GM18907 (cell line): ENCODE results near the gene GHRH.

Experiments used
- ATAC-seq: cut with Tn5 transposase; IDR thresholded peaks from one replicate; pipeline ENCODE4 v1.9.1; 2021; ENCODE audit warnings: mild to moderate bottlenecking, moderate library complexity; ENCODE audit not compliant: unreplicated experiment

GHRH gene

DNA sequence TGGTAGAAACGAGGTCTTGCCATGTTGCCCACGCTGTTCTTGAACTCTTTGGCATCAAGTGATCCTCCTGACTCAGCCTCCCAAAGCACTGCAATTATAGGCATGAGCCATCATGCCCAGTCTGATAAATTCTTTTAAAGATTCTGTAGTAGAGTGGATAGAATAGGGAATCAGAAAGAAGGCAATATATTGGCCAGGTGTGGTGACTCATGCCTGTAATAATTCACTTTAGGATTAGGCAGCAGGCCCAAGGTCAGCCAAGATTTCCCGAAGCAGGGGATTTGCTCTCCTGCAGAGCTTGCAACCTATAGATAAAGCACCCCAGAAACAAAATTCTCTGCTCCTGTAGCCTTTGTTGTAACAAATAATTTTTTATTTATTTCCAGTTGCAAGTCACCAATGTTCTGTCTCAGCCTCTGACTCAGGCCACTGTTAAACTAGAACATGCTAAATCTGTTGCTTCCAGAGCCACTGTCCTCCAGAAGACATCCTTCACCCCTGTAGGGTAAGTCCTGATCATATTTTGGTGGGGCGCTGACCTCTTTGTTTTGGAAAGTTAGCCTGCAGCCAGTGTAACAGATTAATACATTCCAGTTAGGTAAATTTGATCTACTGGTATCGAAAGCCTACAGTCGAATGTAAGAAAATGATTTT, 51.8 kb downstream of the GHRH start:
- ATAC-seq, result no peak

DNA sequence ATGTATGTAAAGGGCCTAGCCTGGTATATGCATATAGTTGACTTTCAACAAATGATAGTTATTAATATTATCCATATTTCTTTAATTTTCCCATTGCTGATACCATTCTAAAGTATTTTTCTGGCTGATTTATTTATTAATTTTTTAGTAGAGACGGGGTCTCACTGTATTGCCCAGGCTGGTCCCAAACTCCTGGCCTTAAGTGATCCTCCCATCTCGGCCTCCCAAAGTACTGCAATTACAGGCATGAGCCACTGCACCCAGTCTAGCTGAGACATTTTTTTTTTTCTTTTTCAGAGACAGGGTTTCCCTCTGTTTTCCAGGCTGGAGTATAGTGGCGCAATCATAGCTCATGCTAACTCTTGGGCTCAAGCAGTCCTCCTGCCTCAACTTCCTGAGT, 52.4 kb downstream of the GHRH start:
- no peak for ATAC-seq

DNA sequence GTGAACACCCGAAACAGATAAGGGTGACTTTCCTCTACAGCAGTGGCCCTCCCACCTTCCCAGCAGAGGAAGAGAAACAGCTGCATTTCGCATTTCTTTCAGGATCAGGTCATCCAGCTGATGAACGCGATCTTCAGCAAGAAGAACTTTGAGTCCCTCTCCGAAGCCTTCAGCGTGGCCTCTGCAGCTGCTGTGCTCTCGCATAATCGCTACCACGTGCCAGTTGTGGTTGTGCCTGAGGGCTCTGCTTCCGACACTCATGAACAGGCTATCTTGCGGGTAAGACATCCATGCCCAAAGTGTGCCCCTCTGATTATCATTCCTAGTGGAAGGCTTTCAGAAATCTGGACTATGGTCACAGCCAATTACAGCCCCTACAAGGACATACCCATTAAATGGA, 54.4 kb downstream of the GHRH start:
- ATAC-seq, result no peak

DNA sequence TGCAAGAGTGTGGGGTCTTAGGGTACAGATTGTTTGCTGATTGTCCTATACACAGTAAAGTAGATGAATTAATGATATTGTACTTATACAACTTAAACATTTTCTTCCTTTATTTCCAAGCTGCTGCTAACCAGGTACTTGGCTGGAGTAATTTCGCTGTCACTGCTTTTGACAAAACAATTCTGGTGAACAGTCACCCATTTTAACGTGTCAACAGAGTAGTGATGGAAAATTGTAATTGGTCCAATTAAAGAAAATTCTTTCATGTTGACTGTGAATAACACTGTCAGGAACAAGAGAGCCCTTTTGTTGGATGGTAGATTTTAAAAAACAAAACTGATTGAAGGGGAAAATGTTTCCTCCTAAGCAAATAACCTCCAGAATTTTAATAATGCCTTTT, 55.8 kb downstream of the GHRH start:
- ATAC-seq, result no peak

DNA sequence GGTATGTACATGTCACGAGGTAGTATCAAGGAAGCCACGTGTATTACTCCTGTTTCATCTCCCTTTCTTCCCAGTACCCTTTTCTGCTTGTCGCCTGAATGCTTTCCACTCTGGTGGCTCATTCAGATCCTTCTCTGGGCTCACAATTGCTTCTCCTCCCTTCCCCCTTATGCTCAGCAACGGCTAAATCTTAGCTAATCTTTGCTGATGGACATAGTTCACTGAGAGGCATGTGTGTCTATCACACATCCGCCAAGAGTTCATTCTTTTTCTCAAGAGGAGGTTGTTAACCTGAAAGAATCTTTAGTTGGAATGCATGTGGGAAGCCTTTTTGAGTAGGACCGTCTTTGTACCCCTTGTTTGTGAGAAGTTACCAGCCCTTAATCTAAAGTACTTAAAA, 56.5 kb downstream of the GHRH start:
- ATAC-seq, result no peak

DNA sequence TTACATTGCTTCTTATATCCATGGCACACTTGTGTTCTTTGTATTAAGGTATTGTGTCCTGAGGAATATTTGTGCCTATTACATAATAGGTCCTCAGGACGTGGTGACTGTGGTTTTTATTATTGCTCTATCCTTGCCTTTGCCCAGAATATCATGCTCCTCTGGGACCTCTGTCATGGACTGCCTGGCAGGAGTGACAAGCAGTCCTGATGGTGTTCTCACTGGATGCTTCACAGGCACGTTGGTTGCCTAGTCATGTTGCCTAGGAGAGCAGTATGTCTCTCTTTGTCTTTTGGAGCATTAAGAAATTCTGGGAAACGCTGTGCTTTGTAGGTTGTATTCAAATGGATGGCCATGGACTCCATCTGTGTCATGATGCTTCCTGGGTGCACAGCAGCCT, 57.6 kb downstream of the GHRH start:
- ATAC-seq, result no peak

DNA sequence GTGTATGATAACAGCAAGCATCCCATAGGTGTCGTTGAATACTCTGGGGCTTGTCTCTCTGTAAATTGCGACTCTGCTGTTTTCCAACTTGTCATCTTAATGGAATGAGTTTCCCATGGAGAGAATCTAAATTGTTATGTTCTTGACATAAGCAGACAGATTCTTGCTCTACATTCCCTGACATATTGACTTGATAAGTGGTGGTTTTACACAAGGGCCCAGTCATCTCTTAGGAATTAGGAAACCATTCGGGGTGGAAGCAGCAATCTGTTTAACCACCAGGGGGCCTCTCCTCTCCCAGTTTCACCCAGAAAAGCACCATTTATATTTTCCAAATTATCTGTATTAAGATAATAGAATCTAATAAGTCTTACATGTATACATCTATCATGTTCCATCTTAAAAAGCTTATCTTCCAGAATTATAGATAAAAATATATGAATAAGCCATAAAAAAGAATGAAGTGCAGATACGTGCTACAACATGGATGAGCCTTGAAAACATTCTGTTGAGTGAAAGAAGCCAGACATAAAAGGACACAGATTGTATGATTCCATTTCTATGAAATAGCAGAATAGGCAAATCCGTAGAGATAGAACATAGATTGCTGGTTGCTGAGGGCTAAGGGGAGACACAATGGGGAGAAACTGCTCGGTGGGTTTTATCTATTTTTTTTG, 59.2 kb downstream of the GHRH start:
- ATAC-seq, result no peak

DNA sequence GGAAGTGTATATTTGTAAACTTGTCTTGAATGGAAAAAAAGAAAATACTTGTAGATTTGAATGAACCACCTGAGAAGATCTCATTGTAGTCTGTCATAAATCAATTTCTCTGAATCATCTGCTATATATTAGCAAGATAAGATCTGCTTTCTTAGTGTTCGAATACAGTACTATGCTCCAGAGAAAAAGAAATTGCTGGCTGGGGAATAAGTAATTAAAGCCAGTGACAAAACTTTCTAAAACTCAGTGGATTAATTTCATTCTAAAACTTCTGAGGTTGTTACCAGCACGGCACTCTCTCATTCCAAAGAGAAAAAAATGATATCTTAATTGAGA, 59.8 kb downstream of the GHRH start:
- no peak for ATAC-seq
